Keratinocyte (primary cell): ENCODE results near the gene HGF.

Experiments used
- EZH2 ChIP-seq: IDR thresholded peaks from one replicate; pipeline ENCODE4 v1.6.1; 2012; ENCODE audit warnings: inconsistent platforms, mild to moderate bottlenecking, low read length, moderate library complexity
- TF ChIP-seq, protein P1 (sequence below), 3 experiments: IDR thresholded peaks in 1 of 3; conservative IDR thresholded peaks in 1 of 3; optimal IDR thresholded peaks in 1 of 3; 2 replicates in 2 of 3; 3 replicates in 1 of 3; pipeline versions ENCODE3 to v1.5.1; 2011; ENCODE audit warnings: low read length in 3 of 3, mild to moderate bottlenecking in 3 of 3, moderate library complexity in 2 of 3, control low read depth in 1 of 3, inconsistent platforms in 1 of 3; ENCODE audit not compliant: insufficient read depth in 2 of 3; ENCODE audit errors: extremely low read depth in 1 of 3

DNA sequence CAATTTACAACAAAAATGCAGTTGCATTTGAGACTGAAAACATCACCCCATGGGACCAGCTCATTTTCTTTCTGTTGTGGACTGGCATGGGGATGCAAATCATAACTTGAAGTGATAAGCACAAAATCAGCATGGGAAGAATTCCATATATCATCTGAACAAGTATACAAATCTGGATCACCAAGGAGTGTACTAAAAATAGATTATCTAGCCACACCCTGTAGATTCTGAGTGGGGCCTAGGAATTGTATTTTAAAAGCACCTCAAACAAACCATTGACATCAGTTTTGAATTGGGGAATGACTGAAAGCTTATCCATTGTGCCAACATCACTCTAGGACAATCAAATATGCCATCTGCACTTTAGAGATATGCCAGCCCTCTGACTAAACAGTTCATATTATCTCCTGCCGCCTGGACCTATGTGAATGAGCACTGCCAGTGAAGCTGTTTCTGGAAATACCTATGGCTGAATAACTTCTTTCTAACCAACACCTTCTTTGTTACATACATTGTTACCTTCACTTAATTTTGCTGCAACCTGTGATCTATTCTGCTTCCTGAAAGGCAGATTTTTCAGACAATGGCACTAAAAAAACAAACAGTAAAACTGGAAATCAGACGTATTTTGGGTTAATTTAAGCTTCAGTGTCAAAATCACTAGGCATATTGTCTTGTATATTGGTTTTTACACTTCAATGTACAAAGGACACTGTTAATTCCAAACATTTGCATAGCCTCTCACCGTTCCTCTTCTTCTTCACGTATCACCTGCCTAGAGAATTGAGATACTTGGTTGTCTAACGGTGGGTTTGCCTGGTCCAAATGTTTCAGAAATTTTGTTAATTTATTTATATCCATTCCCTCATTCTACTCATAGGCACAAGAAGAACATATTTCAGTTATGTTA lies 42.4 kb upstream of the HGF start:
- TF ChIP-seq, protein P1, sequence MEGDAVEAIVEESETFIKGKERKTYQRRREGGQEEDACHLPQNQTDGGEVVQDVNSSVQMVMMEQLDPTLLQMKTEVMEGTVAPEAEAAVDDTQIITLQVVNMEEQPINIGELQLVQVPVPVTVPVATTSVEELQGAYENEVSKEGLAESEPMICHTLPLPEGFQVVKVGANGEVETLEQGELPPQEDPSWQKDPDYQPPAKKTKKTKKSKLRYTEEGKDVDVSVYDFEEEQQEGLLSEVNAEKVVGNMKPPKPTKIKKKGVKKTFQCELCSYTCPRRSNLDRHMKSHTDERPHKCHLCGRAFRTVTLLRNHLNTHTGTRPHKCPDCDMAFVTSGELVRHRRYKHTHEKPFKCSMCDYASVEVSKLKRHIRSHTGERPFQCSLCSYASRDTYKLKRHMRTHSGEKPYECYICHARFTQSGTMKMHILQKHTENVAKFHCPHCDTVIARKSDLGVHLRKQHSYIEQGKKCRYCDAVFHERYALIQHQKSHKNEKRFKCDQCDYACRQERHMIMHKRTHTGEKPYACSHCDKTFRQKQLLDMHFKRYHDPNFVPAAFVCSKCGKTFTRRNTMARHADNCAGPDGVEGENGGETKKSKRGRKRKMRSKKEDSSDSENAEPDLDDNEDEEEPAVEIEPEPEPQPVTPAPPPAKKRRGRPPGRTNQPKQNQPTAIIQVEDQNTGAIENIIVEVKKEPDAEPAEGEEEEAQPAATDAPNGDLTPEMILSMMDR (optimal IDR thresholded peaks at IDR 0.05 in 1 of 3, IDR thresholded peaks at IDR 0.05 in 1 of 3, conservative IDR thresholded peaks at IDR 0.05 in 1 of 3; ENCODE audit: extremely low read depth in 1 of 3, insufficient read depth in 2 of 3, low read length in 3 of 3), result no peak
- TF ChIP-seq EZH2, result no peak
